HG02759 (cell line): ENCODE results near the gene SEPTIN1.

Experiments
- ATAC-seq: cut with Tn5 transposase; IDR thresholded peaks from one replicate; pipeline ENCODE4 v1.9.1; 2021; ENCODE audit warnings: mild to moderate bottlenecking, moderate library complexity; ENCODE audit not compliant: unreplicated experiment

The SEPTIN1 gene

GRCh38 chr16:30382111-30382881, at the start of gene SEPTIN1:
Gene SEPTIN1, minus strand, starts transcription at chr16:30382561. Its CDS starts 19 bp downstream, at chr16:30382542.
- peak; percentile 36 for ATAC-seq

DNA sequence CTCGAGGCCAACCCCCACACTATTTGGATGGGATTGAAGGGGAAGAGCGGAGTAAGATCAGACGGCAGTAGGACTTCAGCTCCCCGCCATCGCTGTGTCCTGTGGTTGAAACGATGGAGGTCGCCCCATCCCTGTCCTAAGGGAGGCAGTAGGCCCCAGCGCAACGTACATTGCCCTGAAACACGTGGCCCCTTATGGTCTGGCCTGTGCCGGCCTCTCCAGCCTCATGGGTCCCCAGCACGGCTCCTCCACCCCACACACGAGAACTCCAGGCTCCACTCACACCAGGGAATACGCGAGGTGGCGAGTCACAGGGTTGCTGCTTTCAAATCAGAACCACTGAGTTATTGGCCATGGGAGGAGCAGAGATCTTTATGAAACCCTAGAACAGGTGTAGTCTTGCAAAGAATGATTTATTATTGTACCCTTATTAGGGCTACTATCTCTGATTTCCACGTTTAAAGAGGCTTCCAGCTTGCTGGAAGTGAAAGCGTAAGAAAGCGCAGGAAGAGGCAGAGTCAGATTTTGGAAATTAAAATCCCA, 48.1 kb upstream of the SEPTIN1 start:
- ATAC-seq: peak; percentile 15

- ATAC-seq: peak; percentile 96
Measured at GRCh38 chr16:30429678-30430427, 47.5 kb upstream of the SEPTIN1 start, which contains the start of gene DCTPP1. Gene DCTPP1, minus strand, starts transcription at chr16:30430030. Its CDS starts 50 bp downstream, at chr16:30429980.

DNA sequence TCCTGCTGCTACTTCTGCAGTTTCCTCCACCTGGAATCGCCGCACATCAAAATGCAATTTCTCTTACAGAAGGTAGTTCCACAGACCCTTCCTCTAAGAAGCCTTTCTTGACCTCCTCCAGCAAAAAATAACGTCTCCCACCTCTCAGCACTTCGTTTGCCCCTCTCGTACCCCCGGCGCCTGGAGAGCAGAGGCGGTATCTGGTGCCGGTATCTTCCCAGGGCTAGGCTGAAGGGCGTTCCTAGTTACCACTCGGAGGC, 47.0 kb upstream of the SEPTIN1 start:
- no peak for ATAC-seq

DNA sequence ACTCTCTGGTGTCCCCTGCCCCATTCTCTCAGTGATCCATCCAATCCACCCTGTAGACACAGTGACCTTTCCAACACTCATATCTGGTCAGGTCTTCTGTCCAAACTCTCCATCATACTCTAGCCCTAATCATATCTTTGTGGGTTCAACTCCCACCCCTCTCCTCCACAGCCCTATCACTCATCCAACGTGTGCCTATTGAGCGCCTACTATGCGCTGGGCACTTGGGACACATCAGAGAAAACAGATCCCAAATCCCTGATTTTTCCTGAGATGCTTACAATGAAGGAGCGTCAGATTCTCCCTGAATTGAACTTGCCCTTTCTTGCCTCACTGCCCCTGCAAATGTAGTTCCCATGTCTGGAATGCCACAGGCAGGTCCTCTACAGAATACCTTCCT, 45.7 kb upstream of the SEPTIN1 start:
- ATAC-seq: no peak

DNA sequence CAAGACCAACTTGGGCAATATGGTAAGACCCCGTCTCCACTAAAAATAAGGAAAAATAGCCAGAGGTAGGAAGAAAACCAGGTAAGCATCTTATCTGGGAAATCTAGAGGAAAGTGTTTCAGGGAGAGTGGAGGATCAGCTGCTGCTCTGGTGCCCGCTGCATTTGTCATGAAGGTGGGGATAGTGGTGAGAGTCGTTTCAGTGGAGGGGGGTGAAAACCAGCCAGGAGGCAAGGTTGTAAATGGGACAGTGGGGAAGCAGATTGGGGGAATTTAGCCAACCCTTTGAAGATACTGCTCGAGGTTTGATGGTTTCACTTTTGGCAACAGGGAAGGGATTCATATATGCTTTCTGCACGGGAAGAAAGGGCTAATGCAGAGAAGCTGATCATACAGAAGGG, 38.6 kb upstream of the SEPTIN1 start:
- ATAC-seq: no peak

GRCh38 chr16:30418350-30419181, 36.2 kb upstream of the SEPTIN1 start:
- ATAC-seq: no peak

GRCh38 chr16:30417529-30418349, 35.4 kb upstream of the SEPTIN1 start:
- ATAC-seq: peak; percentile 83

DNA sequence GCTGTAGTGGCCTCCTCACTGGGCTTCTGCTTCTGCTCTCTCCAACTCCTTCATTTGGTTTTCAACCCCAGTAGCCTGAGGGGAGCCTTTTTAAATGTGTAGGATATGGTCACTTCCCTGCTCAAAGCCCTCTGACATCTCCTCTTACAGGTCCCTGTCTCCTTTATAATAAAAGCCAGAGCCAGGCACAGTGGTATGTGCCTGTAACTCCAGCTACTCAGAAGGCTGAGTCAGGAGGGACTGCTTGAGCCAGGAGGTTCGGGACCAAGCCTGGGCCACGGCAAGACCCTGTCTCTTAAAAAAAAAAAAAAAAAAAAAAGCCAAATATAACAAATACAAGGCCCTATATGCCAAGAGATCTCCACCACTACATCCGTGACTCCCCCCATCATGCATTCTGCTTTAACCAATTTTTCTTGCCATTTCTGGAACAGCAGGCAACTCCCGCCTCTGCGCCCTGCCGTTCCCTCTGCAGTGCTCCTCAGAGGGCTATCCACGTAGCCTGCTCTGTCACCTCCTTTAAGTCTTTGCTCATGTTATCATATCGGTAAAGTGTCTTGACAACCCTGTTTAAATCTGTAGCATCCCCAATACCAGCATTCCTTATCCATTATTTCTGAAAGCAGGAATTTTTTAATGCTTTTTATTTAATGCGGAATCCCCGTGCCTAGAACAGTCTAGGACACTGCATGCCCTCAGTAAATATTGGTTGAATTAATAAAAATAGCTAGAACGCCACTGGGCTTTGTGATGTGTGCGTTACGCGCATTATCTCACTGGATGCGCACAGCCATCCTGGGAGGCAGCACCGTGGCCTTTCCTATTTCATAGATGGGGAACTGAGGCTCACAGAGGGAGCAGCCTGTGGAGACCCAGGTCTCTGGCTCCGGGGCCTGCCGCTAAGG, 34.5 kb upstream of the SEPTIN1 start:
- no peak for ATAC-seq

GRCh38 chr16:30416047-30416603, 33.8 kb upstream of the SEPTIN1 start:
- ATAC-seq: no peak

DNA sequence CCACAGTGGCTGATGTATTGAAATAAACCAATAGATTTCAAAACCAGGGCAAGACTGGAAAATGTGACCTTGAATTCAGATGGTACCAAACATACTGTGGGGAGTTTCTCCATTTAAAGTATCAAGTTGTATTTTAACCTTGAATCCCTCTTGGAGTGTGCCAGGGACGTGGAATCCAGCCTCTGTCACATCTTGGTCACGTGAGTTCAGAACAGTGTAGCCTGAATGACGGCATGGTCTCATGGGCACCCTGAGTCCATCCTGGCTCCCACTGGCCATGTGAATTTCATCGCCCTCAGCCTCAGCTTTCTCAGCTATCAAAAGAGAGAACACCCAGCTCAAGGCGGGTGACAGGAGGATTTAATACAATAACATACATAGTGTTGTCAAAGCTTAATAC, 31.8 kb upstream of the SEPTIN1 start:
- ATAC-seq: no peak

DNA sequence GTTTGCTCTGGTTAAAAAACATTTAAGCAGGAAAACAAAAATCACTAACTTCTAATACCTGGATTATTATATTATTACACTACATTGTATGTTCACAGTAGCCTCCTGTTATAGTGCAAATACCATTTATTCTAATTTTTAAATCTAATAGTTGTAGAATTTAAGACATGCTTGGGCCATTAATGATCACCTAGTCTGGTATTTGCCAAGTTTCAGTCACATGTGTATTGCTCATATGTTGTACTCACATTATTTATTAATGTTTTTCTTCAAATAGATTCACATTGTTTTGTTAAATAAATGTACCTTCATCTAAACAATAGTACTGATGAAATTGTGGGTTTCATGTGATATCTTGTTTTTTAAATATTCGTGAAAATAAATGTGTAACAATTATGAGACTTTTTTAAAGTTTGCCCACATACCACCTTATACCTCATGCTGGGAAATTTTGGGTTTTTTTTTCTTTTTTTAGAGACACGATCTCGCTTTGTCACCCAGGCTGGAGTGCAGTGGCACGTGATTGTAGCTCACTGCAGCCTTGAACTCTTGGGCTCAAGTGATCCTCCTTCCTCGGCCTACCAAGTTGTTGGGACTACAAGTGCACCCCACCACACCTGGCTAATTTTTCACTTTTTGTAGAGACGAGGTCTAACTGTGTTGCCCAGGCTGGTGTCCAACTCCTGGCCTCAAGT, 30.9 kb upstream of the SEPTIN1 start:
- ATAC-seq: no peak

GRCh38 chr16:30409125-30410060, 27.0 kb upstream of the SEPTIN1 start:
- peak; percentile 47 for ATAC-seq

DNA sequence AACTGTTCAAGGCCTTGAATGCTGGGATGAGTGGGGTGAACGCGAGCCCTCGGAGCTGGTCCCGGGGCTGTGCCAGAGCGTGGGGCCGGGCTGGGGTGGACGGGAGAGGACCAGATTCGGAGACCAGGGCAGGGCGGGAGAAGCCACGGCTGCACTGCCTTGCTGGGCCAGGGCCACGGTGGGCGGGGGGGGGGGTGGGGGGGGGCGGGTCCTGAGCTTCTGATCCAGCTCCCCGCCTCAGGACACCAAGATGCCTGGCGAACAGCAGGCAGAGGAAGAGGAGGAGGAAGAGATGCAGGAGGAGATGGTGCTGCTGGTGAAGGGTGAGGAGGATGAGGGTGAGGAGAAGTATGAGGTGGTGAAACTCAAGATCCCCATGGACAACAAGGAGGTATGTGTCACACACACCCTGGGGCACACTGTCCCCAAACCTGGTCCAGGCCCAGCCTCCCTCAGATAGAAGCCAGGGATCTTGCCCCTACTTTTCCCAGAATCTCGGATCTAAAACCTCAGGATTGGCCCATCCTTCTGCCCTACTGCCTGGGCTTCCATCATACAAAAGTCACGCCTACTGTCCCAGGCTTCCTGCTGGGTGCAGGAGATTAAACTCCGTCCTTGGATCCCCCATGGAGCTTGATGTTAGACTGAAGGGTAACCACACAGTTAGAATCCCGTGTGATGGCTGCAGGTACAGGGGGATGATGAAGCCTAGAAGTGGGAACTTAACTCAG, 25.6 kb upstream of the SEPTIN1 start:
- no peak for ATAC-seq

GRCh38 chr16:30407102-30407803, 24.9 kb upstream of the SEPTIN1 start, which contains the start of gene ZNF771:
Gene ZNF771, plus strand, starts transcription at chr16:30407606. Its CDS starts 448 bp downstream, at chr16:30408054.
- ATAC-seq: peak; percentile 82

DNA sequence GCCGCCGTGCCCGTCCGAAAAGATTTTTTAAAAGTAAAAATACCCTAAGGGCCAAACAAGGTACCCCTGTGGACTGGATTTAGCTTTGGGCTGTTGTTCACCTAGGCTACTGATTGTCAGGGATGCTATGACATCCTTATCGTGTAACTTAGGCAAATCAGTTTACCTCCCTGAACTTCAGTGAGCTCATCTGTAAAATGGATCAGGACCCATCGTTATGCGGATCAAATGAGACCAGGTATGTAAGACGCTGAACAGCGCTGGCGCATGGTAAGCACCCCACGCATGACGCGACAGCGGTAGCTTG, 24.4 kb upstream of the SEPTIN1 start:
- peak; percentile 18 for ATAC-seq
